H9 (cell line): ENCODE data around the gene RIOK3. TPM values are rescaled to one million over a fixed set of nuclear protein-coding genes. Genes with fewer than 3 reads are reported as not detected.

Experiments used
- DNase-seq: peaks from one replicate; pipeline ENCODE4 v3.0.0-alpha.2; 2017
- H2AFZ ChIP-seq: one replicate; pipeline ENCODE4 v1.6.1; 2013; ENCODE audit warnings: mild to moderate bottlenecking, low read length, control low read depth, moderate library complexity
- H2AK5ac ChIP-seq: 2 replicates; pipeline ENCODE4 v1.6.1; 2013; ENCODE audit warnings: low read length, control low read depth, mixed read lengths; ENCODE audit not compliant: insufficient read length
- H2BK120ac ChIP-seq: one replicate; pipeline ENCODE4 v1.6.1; 2013; ENCODE audit warnings: low read depth, mild to moderate bottlenecking, low read length, control low read depth, inconsistent platforms; ENCODE audit not compliant: poor library complexity, severe bottlenecking
- H2BK12ac ChIP-seq: 2 replicates; pipeline ENCODE4 v1.6.1; 2013; ENCODE audit warnings: low read length, control low read depth, mixed read lengths, low read depth; ENCODE audit not compliant: insufficient read length
- H2BK15ac ChIP-seq: 2 replicates; pipeline ENCODE4 v1.6.1; 2013; ENCODE audit warnings: low read depth, low read length, control low read depth
- H2BK20ac ChIP-seq: one replicate; pipeline ENCODE4 v1.6.1; 2013; ENCODE audit warnings: low read depth, mild to moderate bottlenecking, low read length, control low read depth, inconsistent platforms; ENCODE audit not compliant: poor library complexity, severe bottlenecking
- H2BK5ac ChIP-seq: 2 replicates; pipeline ENCODE4 v1.6.1; 2013; ENCODE audit warnings: low read length, control low read depth, mixed read lengths; ENCODE audit not compliant: insufficient read length
- H3K14ac ChIP-seq: 2 replicates; pipeline ENCODE4 v1.6.1; 2013; ENCODE audit warnings: low read length, control low read depth; ENCODE audit not compliant: insufficient read depth
- H3K18ac ChIP-seq: 2 replicates; pipeline ENCODE4 v1.6.1; 2013; ENCODE audit warnings: low read depth, mild to moderate bottlenecking, mixed read lengths, low read length, control low read depth; ENCODE audit not compliant: insufficient read length
- H3K23ac ChIP-seq: 2 replicates; pipeline ENCODE4 v1.6.1; 2013; ENCODE audit warnings: low read length, control low read depth, mixed read lengths, low read depth; ENCODE audit not compliant: insufficient read length
- H3K23me2 ChIP-seq: 2 replicates; pipeline ENCODE4 v1.6.1; 2013; ENCODE audit warnings: low read depth, mild to moderate bottlenecking, mixed read lengths, low read length, control low read depth; ENCODE audit not compliant: insufficient read length, poor library complexity, severe bottlenecking
- H3K27ac ChIP-seq: 2 replicates; pipeline ENCODE4 v1.5.1; 2013; ENCODE audit warnings: low read length, control low read depth, mixed read lengths, low read depth; ENCODE audit not compliant: insufficient read length
- H3K27me3 ChIP-seq: 2 replicates; pipeline ENCODE4 v1.6.1; 2013; ENCODE audit warnings: low read length, control low read depth, inconsistent platforms; ENCODE audit not compliant: insufficient read depth
- H3K4ac ChIP-seq: 2 replicates; pipeline ENCODE4 v1.6.1; 2013; ENCODE audit warnings: low read depth, mild to moderate bottlenecking, control low read depth, inconsistent platforms, low read length, moderate library complexity
- H3K4me1 ChIP-seq: 2 replicates; pipeline ENCODE4 v1.6.1; 2013; ENCODE audit warnings: low read length, control low read depth, inconsistent platforms; ENCODE audit not compliant: insufficient read depth
- H3K4me2 ChIP-seq: 2 replicates; pipeline ENCODE4 v1.6.1; 2013; ENCODE audit warnings: low read length, control low read depth, mixed read lengths; ENCODE audit not compliant: insufficient read length, insufficient read depth
- H3K56ac ChIP-seq: 2 replicates; pipeline ENCODE4 v1.6.1; 2013; ENCODE audit warnings: low read depth, mild to moderate bottlenecking, mixed read lengths, low read length, control low read depth; ENCODE audit not compliant: insufficient read length
- H3K79me1 ChIP-seq: 2 replicates; pipeline ENCODE4 v1.6.1; 2013; ENCODE audit warnings: low read depth, mild to moderate bottlenecking, moderate library complexity, low read length, control low read depth, inconsistent platforms; ENCODE audit not compliant: insufficient read depth, poor library complexity, severe bottlenecking
- H3K79me2 ChIP-seq: 2 replicates; pipeline ENCODE4 v1.6.1; 2013; ENCODE audit warnings: low read length, control low read depth, inconsistent platforms; ENCODE audit not compliant: insufficient read depth
- H3K9ac ChIP-seq: 2 replicates; pipeline ENCODE4 v1.6.1; 2013; ENCODE audit warnings: low read length, control low read depth, mixed read lengths; ENCODE audit not compliant: insufficient read length; ENCODE audit errors: extremely low read depth
- H3K9me3 ChIP-seq: one replicate; pipeline ENCODE4 v1.6.1; 2013; ENCODE audit warnings: low read depth, low read length, inconsistent platforms; ENCODE audit not compliant: control insufficient read depth
- H3T11ph ChIP-seq: one replicate; pipeline ENCODE4 v1.6.1; 2013; ENCODE audit warnings: mild to moderate bottlenecking, low read length, control low read depth, inconsistent platforms
- H4K20me1 ChIP-seq: one replicate; pipeline ENCODE4 v1.6.1; 2013; ENCODE audit not compliant: control insufficient read depth, insufficient read length, insufficient read depth
- H4K5ac ChIP-seq: 2 replicates; pipeline ENCODE4 v1.6.1; 2013; ENCODE audit warnings: low read depth, mild to moderate bottlenecking, mixed read lengths, low read length, control low read depth; ENCODE audit not compliant: insufficient read length
- H4K8ac ChIP-seq: replicated peaks from 2 replicates; pipeline ENCODE4 v1.6.1; 2013; ENCODE audit warnings: low read length, control low read depth, mixed read lengths, low read depth; ENCODE audit not compliant: insufficient read length
- H4K91ac ChIP-seq: 2 replicates; pipeline ENCODE4 v1.6.1; 2013; ENCODE audit warnings: low read depth, mild to moderate bottlenecking, moderate library complexity, mixed read lengths, low read length, control low read depth; ENCODE audit not compliant: insufficient read length
- H3K27ac Mint-ChIP-seq, 3 experiments: 2 replicates in 2 of 3; 3 replicates in 1 of 3; pipeline ENCODE4 v1.8.0; 2020 to 2021; ENCODE audit warnings: mixed read lengths in 3 of 3, mild to moderate bottlenecking in 1 of 3, moderate library complexity in 1 of 3
- H3K27me3 Mint-ChIP-seq: 2 replicates; pipeline ENCODE4 v1.8.0; 2021; ENCODE audit warnings: low read depth, mild to moderate bottlenecking, moderate library complexity, mixed read lengths
- H3K36me3 Mint-ChIP-seq, 3 experiments: 2 replicates in 2 of 3; 3 replicates in 1 of 3; pipeline ENCODE4 v1.8.0; 2020 to 2021; ENCODE audit warnings: low read depth in 3 of 3, mixed read lengths in 3 of 3; ENCODE audit not compliant: insufficient read depth in 1 of 3
- H3K4me1 Mint-ChIP-seq, 2 experiments: 2 replicates each; pipeline ENCODE4 v1.8.0; 2020; ENCODE audit warnings: mixed read lengths in 2 of 2
- H3K4me3 Mint-ChIP-seq, 2 experiments: 2 replicates in 1 of 2; 3 replicates in 1 of 2; pipeline ENCODE4 v1.8.0; 2020 to 2021; ENCODE audit warnings: mild to moderate bottlenecking in 2 of 2, mixed read lengths in 2 of 2, moderate library complexity in 1 of 2
- H3K9me3 Mint-ChIP-seq, 2 experiments: 2 replicates in 1 of 2; 3 replicates in 1 of 2; pipeline ENCODE4 v1.8.0; 2020; ENCODE audit warnings: mild to moderate bottlenecking in 2 of 2, mixed read lengths in 2 of 2, moderate library complexity in 1 of 2
- WGBS: extraction: QIAGEN DNeasy Blood & Tissue Kit; methylation state at CpG from one replicate; pipeline ENCODE4 v1.1.7; 2013; ENCODE audit warnings: missing lambda C conversion rate, low lambda C conversion rate, mixed read lengths; ENCODE audit not compliant: insufficient read length; ENCODE audit errors: extremely low coverage; 5-methylcytosine and 5-hydroxymethylcytosine counted together
- total RNA-seq: library from RNA; stranded (reverse); gene quantifications from 2 replicates; pipeline ENCODE4 v1.2.1, GENCODE V29; 2021
- TF ChIP-seq, protein P1 (sequence below): fragments of 200-600 bp; sonication (generic); conservative IDR thresholded peaks from 3 replicates; pipeline ENCODE4 v1.8.0; 2021; ENCODE audit warnings: antibody characterized with exemption, mild to moderate bottlenecking

Gene RIOK3
- total RNA-seq, 1 experiment from 2014 or later, result 34.6 TPM

DNA sequence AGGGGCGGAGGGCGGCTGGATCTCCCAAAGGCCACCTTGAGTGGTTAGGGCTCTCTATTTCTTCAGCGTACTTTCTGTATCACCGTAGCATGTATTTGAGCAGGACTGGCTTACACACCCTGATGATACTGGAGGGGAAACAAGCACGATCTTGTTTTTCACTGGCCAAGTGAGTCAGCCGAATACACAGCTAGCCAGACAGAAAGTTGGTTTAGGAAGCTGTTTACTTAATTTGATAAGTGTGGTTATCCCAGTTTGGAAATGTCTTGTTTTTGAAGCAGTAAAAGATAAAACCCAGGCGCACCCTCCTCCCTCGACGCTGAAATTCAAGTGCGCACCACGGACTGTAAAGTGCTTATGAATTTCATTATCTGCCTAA, 582 bp downstream of the RIOK3 start:
- Histone ChIP-seq H3K79me1 (no peaks in the 10 kb centered on the region), H3K4ac (no peak overlapping the region), H3K56ac (no peak overlapping the region), H3K79me2 (peaks cover 5% of the 10 kb centered on the region; the same call in 1 of the 2 replicates), H3K4me2 (peak overlapping the region; percentile 95), H3K9me3 (no peaks in the 10 kb centered on the region), H2BK120ac (no peak overlapping the region), H3K27me3 (no peaks in the 10 kb centered on the region), H2AFZ (no peak overlapping the region), H3K4me1 (no peaks in the 10 kb centered on the region), H2BK15ac (no peak overlapping the region), H3K9ac (peak overlapping the region; percentile 45), H4K8ac (no peak overlapping the region), H3K18ac (no peak overlapping the region), H4K5ac (no peak overlapping the region), H2BK20ac (no peak overlapping the region), H3K14ac (no peak overlapping the region), H2BK12ac (no peak overlapping the region), H3K27ac (no peak overlapping the region), H4K20me1 (no peaks in the 10 kb centered on the region), H3T11ph (no peak overlapping the region), H3K23me2 (peaks cover 3% of the 10 kb centered on the region), H4K91ac (no peak overlapping the region), H3K23ac (no peak overlapping the region), H2AK5ac (no peak overlapping the region), H2BK5ac (no peak overlapping the region)
- H3K9me3 Mint-ChIP-seq, result no peaks in the 10 kb centered on the region
- TF ChIP-seq, protein P1, sequence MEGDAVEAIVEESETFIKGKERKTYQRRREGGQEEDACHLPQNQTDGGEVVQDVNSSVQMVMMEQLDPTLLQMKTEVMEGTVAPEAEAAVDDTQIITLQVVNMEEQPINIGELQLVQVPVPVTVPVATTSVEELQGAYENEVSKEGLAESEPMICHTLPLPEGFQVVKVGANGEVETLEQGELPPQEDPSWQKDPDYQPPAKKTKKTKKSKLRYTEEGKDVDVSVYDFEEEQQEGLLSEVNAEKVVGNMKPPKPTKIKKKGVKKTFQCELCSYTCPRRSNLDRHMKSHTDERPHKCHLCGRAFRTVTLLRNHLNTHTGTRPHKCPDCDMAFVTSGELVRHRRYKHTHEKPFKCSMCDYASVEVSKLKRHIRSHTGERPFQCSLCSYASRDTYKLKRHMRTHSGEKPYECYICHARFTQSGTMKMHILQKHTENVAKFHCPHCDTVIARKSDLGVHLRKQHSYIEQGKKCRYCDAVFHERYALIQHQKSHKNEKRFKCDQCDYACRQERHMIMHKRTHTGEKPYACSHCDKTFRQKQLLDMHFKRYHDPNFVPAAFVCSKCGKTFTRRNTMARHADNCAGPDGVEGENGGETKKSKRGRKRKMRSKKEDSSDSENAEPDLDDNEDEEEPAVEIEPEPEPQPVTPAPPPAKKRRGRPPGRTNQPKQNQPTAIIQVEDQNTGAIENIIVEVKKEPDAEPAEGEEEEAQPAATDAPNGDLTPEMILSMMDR, result no peak
- DNase-seq, result no peak
- H3K27me3 Mint-ChIP-seq, result no peaks in the 10 kb centered on the region
- H3K4me1 Mint-ChIP-seq, result peaks cover 15 to 16% of the 10 kb centered on the region in 2 experiments
- WGBS, result no CpG with 5 or more reads among the region's 11 CpGs
- peak overlapping the region; percentile 100 for H3K4me3 Mint-ChIP-seq
- 0 out of 7 replicates have a peak, but pooled peaks cover 0 to 2% (median 0%) of the 10 kb centered on the region in 3 experiments for H3K36me3 Mint-ChIP-seq
- H3K27ac Mint-ChIP-seq, result peak overlapping the region in 1 of 3 experiments; percentile 81; a peak in 2 of 7 replicates
